ENCODE measurements around the gene DCN. TPM values are rescaled to one million over a fixed set of nuclear protein-coding genes. Genes with fewer than 3 reads are reported as not detected.

Gene DCN
- total and polyA plus RNA-seq, 2 donors (not counting 3 experiments of a cell fraction or from before 2014, with no cell fraction given) = 0.42 to 0.43 TPM

- dilution Hi-C loops (cut with MboI; ENCODE audit: extremely low pct_ligation_motif_present, low sequenced_read_pairs) (no loop called here), intact Hi-C loops (cut with micrococcal nuclease) (no loop called here)
- H3K4me3 ChIP-seq (replicated peaks in 1 of 3; ENCODE audit: insufficient read depth in 1 of 3, low read depth in 1 of 3, low read length in 3 of 3) = no peak overlapping the region
- no peak overlapping the region for H3K9ac ChIP-seq (replicated peaks; ENCODE audit: extremely low read depth, insufficient read depth, low read length)
- no peaks in the 10 kb centered on the region for H3K4me1 ChIP-seq (ENCODE audit: control insufficient read depth, extremely low read depth, insufficient read depth, low read length)
- H3K79me2 ChIP-seq (ENCODE audit: control insufficient read depth, insufficient read depth, low read length) = no peaks in the 10 kb centered on the region
- no peaks in the 10 kb centered on the region for H3K36me3 ChIP-seq (ENCODE audit: control insufficient read depth in 2 of 2, extremely low read depth in 1 of 2, insufficient read depth in 2 of 2, low read length in 2 of 2)
- H3K9me1 ChIP-seq (replicated peaks; ENCODE audit: control insufficient read depth, extremely low read depth, insufficient read depth, low read length) = no peaks in the 10 kb centered on the region
- FAIRE-seq (no peak), DNase-seq (ENCODE audit: low read depth, low spot score) (no peak)
- H3K9me3 ChIP-seq (replicated peaks; ENCODE audit: control insufficient read depth, insufficient read depth, low read length) = no peaks in the 10 kb centered on the region
- H3K27me3 ChIP-seq (ENCODE audit: control insufficient read depth in 2 of 2, insufficient read depth in 2 of 2, low read length in 2 of 2) = no peaks in the 10 kb centered on the region
- H3K4me2 ChIP-seq (ENCODE audit: insufficient read depth, low read length) = no peak overlapping the region
- ChIA-PET CTCF (interaction anchor here (1.0 to 1.4 kb wide), 2 partner anchors 9 to 243 kb away, joined by 3 read pairs; no protein-coding TSS in a partner anchor), POLR2A (interaction anchor here (0.6 kb wide), 1 partner anchor 12 kb away, joined by 3 read pairs; no protein-coding TSS in a partner anchor)
- BruUV-seq (replicated peaks) = no TSS peak
- H3K27ac ChIP-seq (ENCODE audit: insufficient read depth, low read depth, low read length) = no peak overlapping the region
- no peaks in the 10 kb centered on the region for H4K20me1 ChIP-seq (replicated peaks; ENCODE audit: control insufficient read depth, extremely low read depth, insufficient read depth, low read length)
- no peak for TF ChIP-seq FOS (IDR thresholded peaks at IDR 0.05; ENCODE audit: borderline replicate concordance, insufficient read depth, low read length)
- TF ChIP-seq POLR2A (IDR thresholded peaks at IDR 0.05; ENCODE audit: low read depth, low read length) = no peak
- TF ChIP-seq GATA2 (IDR thresholded peaks at IDR 0.05; ENCODE audit: insufficient read depth, insufficient read length, low read depth, low read length) = no peak
- TF ChIP-seq MAX (IDR thresholded peaks at IDR 0.05; ENCODE audit: insufficient read depth, insufficient read length) = no peak
- TF ChIP-seq, protein P1, sequence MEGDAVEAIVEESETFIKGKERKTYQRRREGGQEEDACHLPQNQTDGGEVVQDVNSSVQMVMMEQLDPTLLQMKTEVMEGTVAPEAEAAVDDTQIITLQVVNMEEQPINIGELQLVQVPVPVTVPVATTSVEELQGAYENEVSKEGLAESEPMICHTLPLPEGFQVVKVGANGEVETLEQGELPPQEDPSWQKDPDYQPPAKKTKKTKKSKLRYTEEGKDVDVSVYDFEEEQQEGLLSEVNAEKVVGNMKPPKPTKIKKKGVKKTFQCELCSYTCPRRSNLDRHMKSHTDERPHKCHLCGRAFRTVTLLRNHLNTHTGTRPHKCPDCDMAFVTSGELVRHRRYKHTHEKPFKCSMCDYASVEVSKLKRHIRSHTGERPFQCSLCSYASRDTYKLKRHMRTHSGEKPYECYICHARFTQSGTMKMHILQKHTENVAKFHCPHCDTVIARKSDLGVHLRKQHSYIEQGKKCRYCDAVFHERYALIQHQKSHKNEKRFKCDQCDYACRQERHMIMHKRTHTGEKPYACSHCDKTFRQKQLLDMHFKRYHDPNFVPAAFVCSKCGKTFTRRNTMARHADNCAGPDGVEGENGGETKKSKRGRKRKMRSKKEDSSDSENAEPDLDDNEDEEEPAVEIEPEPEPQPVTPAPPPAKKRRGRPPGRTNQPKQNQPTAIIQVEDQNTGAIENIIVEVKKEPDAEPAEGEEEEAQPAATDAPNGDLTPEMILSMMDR (IDR thresholded peaks at IDR 0.05; ENCODE audit: extremely low read depth in 1 of 2, insufficient read depth in 1 of 2, low read depth in 1 of 2, low read length in 2 of 2) = no peak
- no peak for TF ChIP-seq EZH2 (IDR thresholded peaks at IDR 0.05; ENCODE audit: borderline replicate concordance, low read depth, low read length, severe bottlenecking)
- no peak for TF ChIP-seq POLR2AphosphoS5 (IDR thresholded peaks at IDR 0.05; ENCODE audit: insufficient read depth, low read depth, low read length)
- TF ChIP-seq JUN (IDR thresholded peaks at IDR 0.05; ENCODE audit: borderline replicate concordance, insufficient read depth, insufficient read length, low read depth) = no peak
- no peak overlapping the region for H2AFZ ChIP-seq (ENCODE audit: low read depth, low read length)
These were observed 19.8 kb upstream of the DCN start for GRCh38 chr12:91202390-91202789.
